GM18909 (cell line): ENCODE measurements around the gene SLC5A5.

Experiments used
- ATAC-seq: cut with Tn5 transposase; IDR thresholded peaks from one replicate; pipeline ENCODE4 v1.9.1; 2021; ENCODE audit warnings: mild to moderate bottlenecking; ENCODE audit not compliant: unreplicated experiment, poor library complexity

SLC5A5 gene

DNA sequence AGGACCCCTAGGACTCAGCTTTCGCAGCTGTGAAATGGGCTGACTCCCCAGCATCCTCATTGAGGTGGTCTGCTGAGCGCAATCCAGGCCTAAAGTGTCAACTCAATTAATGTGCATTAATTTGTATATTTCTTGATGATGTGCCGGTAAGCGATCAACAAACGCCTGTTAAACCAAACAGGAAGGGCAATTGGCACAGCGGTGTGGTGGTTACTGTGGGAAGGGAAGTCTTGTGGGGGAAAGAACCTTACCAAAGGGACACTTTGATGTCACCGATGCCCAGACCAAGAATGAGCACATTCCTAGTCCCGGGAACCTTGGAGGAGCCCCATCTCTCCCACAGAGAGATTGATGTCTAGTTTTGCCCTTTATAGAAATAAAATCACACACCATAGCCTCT lies 25.6 kb upstream of the SLC5A5 start:
- ATAC-seq: no peak

DNA sequence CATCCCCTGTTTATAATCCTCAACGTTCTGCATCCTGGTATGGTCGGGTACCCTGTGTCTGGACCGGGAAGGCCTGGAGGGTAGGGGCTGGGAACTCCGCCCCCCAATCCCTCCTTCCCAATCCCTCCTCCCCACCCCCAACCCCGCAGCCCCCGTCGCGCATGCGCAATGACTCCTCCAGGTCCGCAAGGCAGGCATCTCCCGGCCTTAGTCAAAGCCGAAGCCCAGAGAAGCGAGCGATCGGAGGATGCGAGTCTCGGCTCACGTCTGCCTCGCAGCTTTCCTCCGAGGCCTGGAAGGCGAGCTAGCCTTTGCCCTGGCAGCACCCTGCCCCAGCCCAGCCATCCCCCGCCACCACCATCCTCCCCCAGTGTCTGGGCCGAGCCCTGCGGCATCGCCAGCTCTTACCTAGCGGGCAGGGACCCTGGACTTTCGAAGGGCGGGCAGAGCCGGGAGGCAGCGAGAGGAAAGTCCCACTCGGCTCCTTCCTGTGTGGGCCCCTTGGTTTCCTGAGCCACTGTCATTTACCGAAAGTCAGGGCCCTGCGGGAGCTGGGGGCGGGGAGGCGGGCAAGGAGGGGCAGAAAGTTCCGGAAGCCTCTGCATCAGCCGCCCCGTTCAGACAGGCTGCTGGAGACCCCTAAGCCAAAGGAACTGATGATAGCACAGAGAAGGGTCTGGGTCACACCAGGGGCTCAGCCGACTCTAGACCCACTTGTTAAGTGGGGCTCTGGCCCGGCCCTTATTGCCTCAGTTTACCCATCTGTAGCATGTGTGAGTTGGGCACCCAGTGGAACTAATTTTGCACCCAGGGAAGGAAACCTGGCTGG lies 24.0 kb upstream of the SLC5A5 start, which contains the start of gene JAK3:
Gene JAK3 (minus strand): TSS at position 445 of the 829 bp plus-strand sequence. CDS start 3,565 bp downstream, outside the sequence.
- ATAC-seq: peak; percentile 51

DNA sequence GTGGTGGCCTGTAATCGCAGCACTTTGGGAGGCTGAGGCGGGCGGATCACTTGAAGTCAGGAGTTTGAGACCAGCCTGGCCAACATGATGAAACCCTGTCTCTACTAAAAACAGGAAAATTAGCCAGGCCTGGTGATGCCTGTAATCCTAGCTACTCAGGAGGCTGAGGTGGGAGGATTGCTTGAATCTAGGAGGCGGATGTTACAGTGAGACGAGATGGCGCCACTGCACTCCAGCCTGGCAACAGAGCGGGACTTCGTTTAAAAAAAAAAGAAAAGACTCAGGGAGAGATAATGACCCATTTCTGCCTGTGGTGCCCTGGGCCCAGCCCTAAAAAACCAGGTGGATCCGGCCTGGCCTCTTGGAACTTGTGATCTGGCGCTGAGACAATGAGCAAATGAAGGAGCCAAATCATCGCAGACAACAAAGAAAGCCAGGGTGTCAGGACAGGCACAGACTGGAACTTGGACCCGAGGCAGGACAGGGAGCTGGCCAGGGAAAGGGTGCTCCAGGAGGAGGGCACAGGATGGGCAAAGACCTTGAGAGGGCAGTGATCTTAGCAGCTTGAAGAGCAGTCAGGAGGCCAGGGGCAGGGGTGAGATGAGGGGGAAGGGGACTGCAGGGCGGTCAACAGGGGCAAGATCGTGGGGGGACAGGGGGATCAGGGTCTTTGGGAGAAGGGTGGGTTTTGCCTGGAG lies 23.0 kb upstream of the SLC5A5 start:
- ATAC-seq: no peak

DNA sequence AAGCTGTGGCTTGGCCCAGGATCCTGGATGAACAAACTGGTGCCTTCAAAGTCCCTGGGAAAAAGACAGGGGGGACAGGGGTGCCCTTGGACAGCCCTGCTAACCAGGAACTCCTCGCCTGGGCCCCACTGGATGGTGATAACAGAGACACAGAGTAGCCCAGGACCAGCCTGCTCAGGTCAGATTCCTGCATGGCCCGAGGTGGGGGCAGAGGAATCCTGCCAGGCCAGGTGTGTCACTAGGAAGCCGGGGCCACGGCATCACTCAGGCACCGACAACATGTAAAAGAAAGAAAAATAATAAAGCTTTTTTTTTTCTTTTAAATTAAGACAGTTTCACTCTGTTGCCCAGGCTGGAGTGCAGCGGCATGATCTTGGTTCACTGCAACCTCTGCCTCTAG lies 17.7 kb upstream of the SLC5A5 start:
- ATAC-seq: no peak

DNA sequence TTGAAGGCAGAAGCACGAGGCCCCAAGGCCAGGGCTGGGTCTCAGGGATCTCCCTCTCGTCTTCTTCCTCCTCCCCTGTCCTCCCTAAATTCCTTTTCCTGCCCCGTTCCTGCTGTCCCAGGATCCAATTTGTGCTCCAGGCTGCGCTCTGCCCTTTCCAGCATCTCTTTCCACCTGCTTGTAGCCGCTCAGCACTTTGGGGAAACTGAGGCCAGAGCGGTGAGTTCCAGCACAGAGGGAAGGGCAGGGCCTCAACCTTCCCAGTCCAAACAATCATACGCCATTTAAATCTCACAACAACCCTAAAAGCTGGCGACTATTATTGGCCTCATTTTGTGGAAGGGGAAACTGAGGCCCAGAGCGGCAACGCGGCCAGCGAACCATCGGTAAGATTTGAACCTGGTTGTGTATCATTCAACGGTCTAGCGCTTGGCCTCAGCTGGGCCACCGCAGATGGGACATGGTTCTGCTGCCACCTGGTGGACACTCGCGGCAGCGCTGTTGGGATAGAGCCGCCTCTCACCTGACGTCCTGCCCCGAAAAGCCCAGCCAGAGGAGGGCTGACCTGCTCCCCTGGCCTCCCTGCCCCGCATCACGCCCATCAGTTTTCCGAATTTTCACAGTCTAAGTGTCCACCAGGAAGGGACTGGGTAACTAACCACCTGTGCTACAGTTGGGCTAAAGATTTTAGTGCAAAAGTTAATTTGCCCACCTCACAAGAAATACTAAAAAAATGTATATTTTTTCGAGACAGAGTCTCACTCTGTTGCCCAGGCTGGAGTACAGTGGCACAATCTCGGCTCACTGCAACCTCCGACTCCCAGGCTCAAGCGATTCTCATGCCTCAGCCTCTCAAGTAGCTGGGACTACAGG lies 16.2 kb upstream of the SLC5A5 start:
- ATAC-seq: no peak

DNA sequence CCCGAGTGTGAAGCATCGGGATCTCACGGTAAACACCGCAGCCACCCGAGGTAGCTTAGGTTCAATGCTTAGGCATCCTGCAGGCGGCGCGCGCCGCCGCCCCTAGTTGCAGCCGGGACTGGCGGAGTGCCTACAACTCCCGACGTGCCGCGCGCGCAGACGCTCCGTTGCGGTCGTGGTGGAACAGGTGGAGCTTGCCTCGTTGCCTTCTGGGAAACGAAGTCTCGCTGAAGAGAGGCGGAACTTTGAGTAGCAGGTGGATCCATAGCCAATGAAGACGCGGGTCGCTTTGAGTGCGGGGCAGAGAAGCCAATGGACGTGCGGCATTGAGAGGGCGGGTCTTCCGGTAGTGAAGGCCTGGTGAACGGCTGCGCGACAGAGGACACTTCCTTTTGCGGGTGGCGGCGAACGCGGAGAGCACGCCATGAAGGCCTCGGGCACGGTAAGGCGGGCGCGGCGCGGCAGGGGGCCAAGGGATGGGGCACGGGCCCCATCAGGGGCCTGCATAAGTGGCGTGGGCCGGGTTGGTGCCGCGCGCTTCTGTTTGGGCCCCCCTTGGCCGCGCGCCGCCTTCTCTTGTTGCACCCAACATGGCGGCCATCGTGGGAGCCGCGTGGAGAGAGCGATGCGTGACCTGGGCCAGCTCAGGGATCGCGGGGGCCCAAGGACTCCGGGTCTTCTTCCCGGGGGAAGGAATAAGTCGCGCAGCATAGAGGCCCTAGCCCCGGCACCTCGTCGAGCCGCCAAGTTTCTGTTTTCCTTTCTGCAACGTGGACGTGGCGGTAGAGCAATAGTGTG lies 12.0 kb upstream of the SLC5A5 start, which contains the start of gene RPL18A:
Gene RPL18A (plus strand): TSS at position 378 of the 798 bp plus-strand sequence. CDS start 47 bp downstream, at position 425.
- peak; percentile 89 for ATAC-seq

DNA sequence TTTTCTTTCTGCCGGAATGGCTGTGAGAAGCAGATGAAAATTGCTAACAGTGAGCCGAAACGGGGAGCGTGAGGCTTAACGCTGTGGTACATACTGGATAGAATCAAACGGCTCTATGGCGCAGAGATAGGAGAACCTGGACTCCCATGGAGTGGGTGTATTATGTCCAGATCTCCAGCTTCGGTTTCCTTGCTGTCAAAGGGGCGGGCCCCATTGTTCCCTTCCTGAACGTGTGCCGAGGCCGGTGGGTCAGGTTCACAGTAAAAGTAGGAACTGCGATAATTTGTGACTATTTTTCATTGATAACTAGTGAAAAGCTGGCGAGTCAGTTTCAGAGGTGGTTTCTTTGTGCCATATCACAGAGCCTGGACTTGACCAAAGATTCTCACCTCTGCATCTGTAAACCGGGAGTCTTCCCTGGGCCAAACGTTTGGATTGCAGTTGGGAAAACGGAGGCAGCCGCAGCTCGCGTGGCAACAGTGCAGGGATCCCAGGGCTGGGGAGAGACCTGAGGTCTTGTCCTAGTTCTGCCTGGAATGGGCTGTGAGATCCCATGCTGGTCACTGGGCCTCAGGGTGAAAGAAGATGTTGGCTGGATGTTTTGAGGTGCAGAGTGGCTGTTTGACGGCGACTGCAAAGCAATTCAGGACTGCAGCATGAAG lies 11.3 kb upstream of the SLC5A5 start:
- no peak for ATAC-seq

DNA sequence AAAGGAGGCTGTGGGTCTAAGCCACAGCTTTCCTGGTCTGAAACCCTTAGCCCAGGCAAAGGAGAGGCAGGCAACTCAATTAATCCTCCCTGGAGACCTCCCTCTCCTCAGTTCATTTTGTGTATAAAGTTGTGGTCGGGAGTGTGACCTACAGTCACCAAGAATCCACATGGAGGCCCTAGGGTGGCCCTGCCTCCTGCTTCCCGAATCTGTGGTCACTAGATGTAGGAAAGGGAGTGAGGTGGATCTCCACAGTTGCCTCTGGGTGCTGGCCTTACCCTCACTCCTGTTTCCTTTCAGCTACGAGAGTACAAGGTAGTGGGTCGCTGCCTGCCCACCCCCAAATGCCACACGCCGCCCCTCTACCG lies 10.8 kb upstream of the SLC5A5 start:
- ATAC-seq: no peak

DNA sequence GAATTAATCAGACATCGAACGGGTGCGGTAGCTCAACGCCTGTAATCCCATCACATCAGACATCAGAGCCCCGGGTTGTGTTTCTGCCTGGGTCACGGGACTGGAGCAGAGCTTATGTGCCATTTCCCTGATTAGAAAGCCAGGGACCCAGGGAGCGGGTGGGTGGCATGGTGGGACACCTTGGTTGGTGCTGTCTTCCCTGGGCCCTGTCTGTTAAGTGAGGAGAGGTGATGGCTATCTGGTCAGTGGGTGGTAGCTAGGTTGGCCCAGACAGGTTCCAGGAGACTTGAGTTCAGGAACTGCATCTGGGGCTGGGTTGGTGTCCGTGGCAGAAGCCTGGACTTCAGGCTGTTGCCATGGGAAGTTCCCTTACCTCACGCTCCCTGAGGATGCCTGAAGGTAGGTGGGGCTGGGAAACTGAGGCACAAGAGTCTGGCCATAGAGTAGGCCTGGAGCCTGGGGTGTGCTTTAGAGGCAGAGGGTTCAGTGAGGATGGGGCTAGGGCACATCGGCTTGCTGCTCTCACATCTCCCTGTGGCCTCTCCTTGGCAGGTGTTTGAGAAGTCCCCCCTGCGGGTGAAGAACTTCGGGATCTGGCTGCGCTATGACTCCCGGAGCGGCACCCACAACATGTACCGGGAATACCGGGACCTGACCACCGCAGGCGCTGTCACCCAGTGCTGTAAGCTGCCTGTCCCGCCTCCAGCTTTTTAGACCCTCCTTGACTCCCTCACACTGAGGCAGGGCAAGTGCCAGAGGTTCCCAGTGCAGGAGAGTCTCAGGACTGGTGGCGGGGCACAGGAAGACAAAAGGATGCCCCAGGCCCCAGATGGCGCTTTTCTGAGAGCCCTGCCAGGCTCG lies 10.0 kb upstream of the SLC5A5 start:
- ATAC-seq: no peak

DNA sequence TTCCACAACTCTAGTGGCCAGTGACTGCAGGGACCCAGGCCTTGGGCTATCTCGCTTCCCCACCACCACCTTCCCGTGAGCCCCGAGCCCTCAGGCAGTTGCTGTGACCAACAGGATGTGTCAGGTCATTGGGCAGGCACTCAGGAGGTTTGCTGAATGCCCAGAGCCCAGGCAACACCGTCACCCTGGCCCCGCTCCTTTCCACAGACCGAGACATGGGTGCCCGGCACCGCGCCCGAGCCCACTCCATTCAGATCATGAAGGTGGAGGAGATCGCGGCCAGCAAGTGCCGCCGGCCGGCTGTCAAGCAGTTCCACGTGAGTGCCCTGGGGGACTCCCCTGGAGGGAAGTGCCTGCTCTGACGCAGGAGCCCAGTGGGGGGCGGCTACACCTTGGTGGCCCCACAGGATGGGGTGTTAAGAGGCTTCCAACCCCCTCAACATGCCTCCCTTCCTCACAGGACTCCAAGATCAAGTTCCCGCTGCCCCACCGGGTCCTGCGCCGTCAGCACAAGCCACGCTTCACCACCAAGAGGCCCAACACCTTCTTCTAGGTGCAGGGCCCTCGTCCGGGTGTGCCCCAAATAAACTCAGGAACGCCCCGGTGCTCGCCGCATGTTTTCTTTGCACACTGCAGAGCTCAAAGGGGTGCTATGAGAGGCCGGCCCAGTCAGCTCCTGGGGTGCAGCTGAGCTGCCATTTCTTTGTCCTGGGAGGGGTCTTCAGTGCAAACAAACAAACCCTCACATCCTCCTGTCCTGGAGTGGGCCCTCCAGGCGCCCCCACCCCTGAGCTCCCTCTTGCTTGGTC lies 8.8 kb upstream of the SLC5A5 start:
- ATAC-seq: no peak

DNA sequence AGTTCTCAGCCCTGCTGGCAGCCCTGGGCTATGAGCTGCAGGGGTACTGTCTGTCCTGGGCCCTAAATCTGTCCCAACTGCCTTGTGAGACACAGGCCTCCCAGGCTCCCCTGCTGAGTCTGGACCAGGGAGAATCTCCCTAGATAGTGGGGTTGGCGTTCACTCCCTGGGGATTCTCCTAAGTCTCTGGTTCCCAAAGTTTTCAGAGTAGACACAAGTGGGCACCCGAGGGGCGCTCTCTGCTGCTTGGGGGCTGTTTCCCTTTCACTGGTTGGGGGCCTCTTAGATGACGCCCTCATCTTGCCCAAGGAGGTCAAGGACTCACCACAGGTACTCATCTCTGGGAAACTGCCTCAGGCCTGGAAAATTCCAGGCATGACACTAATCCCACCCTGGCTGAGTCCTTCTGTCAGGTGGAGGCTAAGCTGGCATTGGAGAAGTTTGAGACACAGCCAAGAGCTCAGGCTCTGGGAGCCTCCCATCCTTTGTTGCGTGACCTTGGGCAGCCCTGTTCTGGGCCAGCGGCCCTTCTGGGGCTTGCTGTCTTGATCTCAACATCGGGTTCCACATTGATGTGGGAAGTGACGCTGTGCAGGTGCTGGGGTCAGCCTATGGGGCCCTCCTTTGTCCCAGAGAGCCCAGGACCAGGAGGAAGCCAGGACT lies 8.1 kb upstream of the SLC5A5 start:
- ATAC-seq: no peak

DNA sequence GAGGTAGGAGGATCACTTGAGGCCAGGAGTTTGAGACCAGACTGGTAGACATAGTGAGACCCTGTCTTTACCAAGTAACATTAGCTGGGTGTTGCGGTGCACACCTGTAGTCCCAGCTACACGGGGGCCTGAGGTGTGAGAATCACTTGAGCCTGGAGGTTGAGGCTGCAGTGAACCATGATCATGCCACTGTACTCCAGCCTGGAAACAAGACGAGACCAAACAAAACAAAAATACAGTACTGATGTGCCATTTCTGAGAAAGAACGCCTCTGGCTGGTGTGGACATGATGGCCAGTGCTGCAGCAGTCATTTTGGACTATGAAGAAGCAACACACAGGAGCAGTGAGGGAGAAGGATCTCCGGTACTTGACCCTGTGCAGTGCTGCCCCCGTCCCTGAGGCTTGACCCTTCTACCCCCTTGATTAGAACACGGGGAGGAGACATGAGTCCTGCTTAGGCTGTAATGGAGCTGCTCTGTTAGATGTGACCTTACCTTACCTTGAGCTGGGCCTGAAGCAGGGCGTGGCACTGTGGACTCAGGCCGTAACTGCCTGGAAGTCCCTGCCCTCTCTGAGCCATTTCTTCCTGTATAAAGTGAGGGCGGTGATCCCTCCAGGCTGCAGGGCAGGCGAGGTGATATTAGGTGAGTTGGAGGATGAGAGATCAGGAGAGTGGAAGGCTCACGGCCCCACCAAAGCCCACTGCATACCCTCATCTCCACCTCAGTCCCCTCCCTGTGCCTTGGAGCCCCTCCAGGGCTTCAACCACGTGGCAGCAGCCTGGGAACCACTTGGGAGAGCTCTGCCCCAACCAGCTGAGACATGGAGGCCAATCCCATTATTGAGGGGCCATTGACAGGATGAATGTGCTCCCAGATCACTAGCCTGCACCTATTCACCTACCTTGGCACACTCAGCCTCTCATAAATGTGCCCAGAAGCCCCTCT lies 6.1 kb upstream of the SLC5A5 start:
- no peak for ATAC-seq

DNA sequence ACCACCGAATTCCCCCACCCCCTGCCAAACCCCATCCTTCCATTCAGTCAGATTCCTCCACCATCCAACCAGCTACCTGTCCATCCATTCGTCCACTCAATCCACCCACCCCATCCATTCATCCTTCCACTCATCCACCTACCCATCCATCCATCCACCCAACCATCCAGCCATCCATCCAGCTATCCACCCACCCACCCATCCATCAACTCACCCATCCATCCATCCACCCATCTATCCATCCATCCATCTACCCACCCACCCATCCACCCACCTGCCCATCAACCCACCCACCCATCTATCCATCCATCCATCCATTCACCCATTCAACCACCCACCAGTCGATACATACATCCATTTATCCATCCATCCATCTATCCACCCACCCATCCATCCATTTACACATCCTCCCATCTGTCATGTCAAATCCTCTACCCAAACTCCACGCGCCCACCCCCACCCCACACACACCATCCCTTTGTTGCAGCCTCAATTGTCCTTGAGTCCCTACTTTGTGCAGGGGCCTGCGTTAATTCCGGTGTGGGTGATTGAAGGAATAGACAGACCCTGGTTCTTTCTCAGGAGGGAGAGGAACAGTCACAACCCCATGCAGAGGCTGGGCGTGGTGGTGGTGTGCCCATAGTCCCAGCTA lies 5.3 kb upstream of the SLC5A5 start:
- no peak for ATAC-seq

DNA sequence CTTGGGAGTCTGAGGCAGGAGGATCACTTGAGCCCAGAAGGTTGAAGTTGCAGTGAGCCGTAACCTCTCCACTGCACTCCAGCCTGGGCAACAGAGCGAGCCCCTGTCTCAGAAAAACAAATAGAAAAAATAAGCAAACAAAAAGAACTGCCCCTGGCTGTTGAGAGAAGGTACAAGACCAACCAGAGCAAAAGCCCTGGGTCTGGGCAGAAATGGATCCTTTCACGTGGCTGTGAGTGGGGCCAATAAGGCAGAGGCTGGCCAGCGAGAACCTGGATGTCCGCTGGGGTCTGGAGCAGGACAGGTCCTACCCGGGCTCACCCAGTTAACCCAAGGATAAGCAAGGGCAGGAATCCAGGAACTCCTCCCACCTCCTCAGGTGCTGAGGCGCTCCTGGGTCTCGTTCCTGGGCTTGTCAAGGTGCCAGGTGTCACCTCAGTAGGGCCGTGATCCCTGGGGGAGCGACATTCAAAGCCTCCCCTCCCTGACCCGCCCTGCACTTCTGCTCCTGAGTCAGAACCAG lies 4.7 kb upstream of the SLC5A5 start:
- no peak for ATAC-seq

DNA sequence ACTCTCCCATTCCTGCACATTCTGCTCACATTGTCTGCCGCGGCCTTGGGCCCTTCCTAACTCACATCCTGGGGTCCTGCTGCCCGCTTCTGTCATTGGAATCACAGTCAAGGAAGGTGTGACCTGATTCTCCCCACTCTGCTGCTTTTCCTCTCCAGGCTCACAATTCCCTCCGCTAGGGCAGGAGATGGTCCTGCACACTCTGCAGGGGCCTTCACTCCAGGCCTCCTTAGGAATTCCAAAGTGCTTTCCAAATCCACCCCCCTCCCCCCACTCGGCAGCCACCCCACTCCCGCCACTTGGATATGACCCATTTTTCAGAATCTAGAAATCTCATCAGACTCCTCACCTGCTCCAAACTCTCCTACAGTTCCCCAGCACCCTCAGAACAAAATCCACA lies 3.1 kb upstream of the SLC5A5 start:
- no peak for ATAC-seq
